GM12865 (cell line): Measurements from ENCODE around the gene PLEKHA6.

Experiments
- DNase-seq: peaks from one replicate; pipeline ENCODE4 v3.0.0; 2010; ENCODE audit warnings: low read depth
- H3K4me3 ChIP-seq: 2 replicates; pipeline ENCODE4 v1.5.1; 2011; ENCODE audit warnings: mild to moderate bottlenecking, low read depth, low read length, control low read depth
- TF ChIP-seq, protein P1 (sequence below): IDR thresholded peaks from 2 replicates; pipeline ENCODE4 v1.5.1; 2011; ENCODE audit warnings: low read length, control low read depth, low read depth, inconsistent platforms; ENCODE audit not compliant: insufficient read depth; ENCODE audit errors: missing control alignments

Gene PLEKHA6

DNA sequence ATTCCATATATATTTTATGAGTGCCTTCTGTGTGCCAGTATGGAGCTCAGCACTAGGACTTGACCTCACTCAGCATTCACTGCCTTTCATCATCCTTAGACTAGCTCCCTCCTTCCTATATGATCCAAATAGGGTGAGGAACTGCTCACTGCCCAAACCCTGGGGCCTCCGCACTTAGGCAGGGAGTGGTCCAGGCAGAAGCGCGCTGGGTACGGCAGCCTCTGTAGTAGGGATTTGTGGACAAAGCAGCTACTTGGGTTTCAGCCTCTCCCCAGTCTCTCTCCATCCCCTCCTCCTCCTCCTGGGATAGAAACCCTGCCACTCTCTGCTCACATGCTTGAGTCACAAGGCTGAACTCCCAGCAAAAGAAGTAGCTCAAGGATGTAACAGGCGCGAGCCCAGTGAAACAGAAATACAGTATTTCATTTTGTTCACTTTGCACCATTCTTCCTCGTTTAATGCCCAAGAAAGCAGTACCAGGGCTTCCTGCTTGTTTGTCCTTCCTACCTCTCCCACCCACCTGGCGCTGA is 32.9 kb downstream of the PLEKHA6 start:
- no peak overlapping the region for H3K4me3 ChIP-seq
- TF ChIP-seq, protein P1, sequence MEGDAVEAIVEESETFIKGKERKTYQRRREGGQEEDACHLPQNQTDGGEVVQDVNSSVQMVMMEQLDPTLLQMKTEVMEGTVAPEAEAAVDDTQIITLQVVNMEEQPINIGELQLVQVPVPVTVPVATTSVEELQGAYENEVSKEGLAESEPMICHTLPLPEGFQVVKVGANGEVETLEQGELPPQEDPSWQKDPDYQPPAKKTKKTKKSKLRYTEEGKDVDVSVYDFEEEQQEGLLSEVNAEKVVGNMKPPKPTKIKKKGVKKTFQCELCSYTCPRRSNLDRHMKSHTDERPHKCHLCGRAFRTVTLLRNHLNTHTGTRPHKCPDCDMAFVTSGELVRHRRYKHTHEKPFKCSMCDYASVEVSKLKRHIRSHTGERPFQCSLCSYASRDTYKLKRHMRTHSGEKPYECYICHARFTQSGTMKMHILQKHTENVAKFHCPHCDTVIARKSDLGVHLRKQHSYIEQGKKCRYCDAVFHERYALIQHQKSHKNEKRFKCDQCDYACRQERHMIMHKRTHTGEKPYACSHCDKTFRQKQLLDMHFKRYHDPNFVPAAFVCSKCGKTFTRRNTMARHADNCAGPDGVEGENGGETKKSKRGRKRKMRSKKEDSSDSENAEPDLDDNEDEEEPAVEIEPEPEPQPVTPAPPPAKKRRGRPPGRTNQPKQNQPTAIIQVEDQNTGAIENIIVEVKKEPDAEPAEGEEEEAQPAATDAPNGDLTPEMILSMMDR, result no peak
- no peak for DNase-seq

- no peak overlapping the region for H3K4me3 ChIP-seq
- TF ChIP-seq, protein P1, result no peak
- DNase-seq, result no peak
Measured at GRCh38 chr1:204325944-204326343, 33.8 kb downstream of the PLEKHA6 start.

- DNase-seq, result no peak
- H3K4me3 ChIP-seq, result no peak overlapping the region
- TF ChIP-seq, protein P1, result no peak
Measured at GRCh38 chr1:204323887-204324286, 35.8 kb downstream of the PLEKHA6 start.

DNA sequence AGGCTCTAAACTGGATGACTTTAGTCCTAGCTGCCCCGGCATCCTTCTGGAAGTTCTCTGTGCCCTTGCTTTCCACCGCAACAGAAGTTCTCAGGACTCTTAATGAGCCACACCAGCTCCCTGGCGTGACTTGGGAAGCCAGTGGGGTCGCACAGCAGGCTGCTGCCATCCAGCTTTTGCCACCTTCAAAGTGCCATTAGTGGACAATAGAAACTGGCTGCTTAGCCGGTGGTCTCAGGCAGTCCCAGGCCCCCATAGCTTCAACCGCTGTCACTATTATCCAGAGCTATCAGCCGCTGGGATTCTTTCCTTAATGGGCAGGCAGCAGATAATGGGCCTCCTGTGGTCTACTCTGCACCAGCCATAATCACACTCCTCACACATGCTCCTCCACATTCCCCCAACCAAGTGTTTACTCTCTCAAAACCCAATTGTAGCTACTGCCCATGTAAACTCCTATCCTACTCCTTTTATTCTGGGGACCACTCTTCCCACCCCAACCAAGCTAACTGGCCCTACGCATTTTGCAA is 37.3 kb downstream of the PLEKHA6 start:
- H3K4me3 ChIP-seq, result no peak overlapping the region
- TF ChIP-seq, protein P1, result no peak
- DNase-seq, result no peak

GRCh38 chr1:204321665-204322064 is 38.1 kb downstream of the PLEKHA6 start:
- H3K4me3 ChIP-seq, result no peak overlapping the region
- no peak for DNase-seq
- TF ChIP-seq, protein P1, result no peak

DNA sequence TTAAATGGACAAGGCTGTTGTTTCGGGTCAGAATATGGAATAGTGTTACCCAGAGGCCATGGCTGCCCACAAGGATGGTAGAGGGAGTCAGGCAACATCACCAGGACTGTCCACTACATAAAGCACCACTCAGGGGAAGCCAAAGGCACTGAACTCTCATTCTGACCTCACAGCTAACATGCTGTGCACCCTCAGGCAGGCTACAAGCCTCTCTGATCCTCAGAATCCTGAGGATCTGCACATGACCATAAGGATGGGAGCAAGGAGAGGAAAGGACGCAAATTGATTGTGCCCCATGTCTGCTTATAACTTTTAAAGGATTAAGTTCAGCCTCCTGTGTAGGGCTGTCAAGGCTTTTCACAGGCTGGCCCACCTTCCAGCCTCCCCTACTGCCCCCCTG is 38.7 kb downstream of the PLEKHA6 start:
- no peak for DNase-seq
- H3K4me3 ChIP-seq, result no peak overlapping the region
- TF ChIP-seq, protein P1, result no peak

GRCh38 chr1:204320382-204320804 is 39.3 kb downstream of the PLEKHA6 start:
- no peak for DNase-seq
- H3K4me3 ChIP-seq, result no peak overlapping the region
- TF ChIP-seq, protein P1, result no peak
